Activated CD4-positive, CD25-positive, alpha-beta regulatory T cell treated with anti-CD3 and anti-CD28 coated beads, Interleukin-2, amount 50 U/mL, for 24 hours (primary cell): ENCODE results near the gene ARHGAP29.
"Not testable (repeated sequence)": the region's sequence is repeated elsewhere in the genome, so short reads cannot be mapped to it uniquely, and the experiment has no call there.

Experiments used
- ATAC-seq, 2 donors: fragments of 150-1000 bp; cut with Tn5 transposase; one replicate each; pipeline ENCODE4 v1.10.0; 2021; ENCODE audit warnings: mild to moderate bottlenecking in 1 of 2, moderate library complexity in 1 of 2

The ARHGAP29 gene

GRCh38 chr1:94169126-94169525, 68.3 kb downstream of the ARHGAP29 start:
- no peak for ATAC-seq

GRCh38 chr1:94165843-94166242, 71.5 kb downstream of the ARHGAP29 start:
- ATAC-seq = no peak

GRCh38 chr1:94164885-94165284, 72.5 kb downstream of the ARHGAP29 start:
- ATAC-seq = not testable (repeated sequence)

GRCh38 chr1:94164121-94164520, 73.3 kb downstream of the ARHGAP29 start:
- ATAC-seq = not testable (repeated sequence)

GRCh38 chr1:94163249-94163648, 74.1 kb downstream of the ARHGAP29 start:
- ATAC-seq = not testable (repeated sequence)

- no peak for ATAC-seq
Observed at GRCh38 chr1:94160811-94161210, 76.6 kb downstream of the ARHGAP29 start.

- no peak for ATAC-seq
Observed at GRCh38 chr1:94156096-94156625, 81.2 kb downstream of the ARHGAP29 start.

- ATAC-seq = no peak
Observed at GRCh38 chr1:94154989-94155388, 82.4 kb downstream of the ARHGAP29 start.

- ATAC-seq = no peak
Observed at GRCh38 chr1:94153133-94153532, 84.3 kb downstream of the ARHGAP29 start.

- not testable (repeated sequence) for ATAC-seq
Observed at GRCh38 chr1:94149166-94149565, 88.2 kb downstream of the ARHGAP29 start.

- no peak for ATAC-seq
Observed at GRCh38 chr1:94146273-94146672, 91.1 kb downstream of the ARHGAP29 start.

- ATAC-seq = no peak
Observed at GRCh38 chr1:94144836-94145235, 92.5 kb downstream of the ARHGAP29 start.

- no peak for ATAC-seq
Observed at GRCh38 chr1:94143809-94144176, 93.6 kb downstream of the ARHGAP29 start.

GRCh38 chr1:94143173-94143808, 94.1 kb downstream of the ARHGAP29 start:
- ATAC-seq = no peak

GRCh38 chr1:94142583-94142982, 94.8 kb downstream of the ARHGAP29 start:
- no peak for ATAC-seq

- no peak for ATAC-seq
Observed at GRCh38 chr1:94142022-94142421, 95.4 kb downstream of the ARHGAP29 start.

- no peak for ATAC-seq
Observed at GRCh38 chr1:94132111-94132510, 105.3 kb downstream of the ARHGAP29 start.

GRCh38 chr1:94130851-94131595, 106.4 kb downstream of the ARHGAP29 start:
- no peak for ATAC-seq

GRCh38 chr1:94126651-94127050, 110.7 kb downstream of the ARHGAP29 start:
- no peak for ATAC-seq

- no peak for ATAC-seq
Observed at GRCh38 chr1:94125551-94126514, 111.6 kb downstream of the ARHGAP29 start.

GRCh38 chr1:94124538-94124937, 112.8 kb downstream of the ARHGAP29 start:
- ATAC-seq = no peak

GRCh38 chr1:94122201-94122970, 115.0 kb downstream of the ARHGAP29 start:
- no peak for ATAC-seq
